Thoracic aorta (tissue), 2 donors: ENCODE results near the gene NEXN. TPM values are rescaled to one million over a fixed set of nuclear protein-coding genes. Genes with fewer than 3 reads are reported as not detected.

Source experiments
- ATAC-seq: fragments of 150-250 bp; one replicate; pipeline ENCODE4 v1.8.0; 2017; ENCODE audit warnings: low read depth; ENCODE audit not compliant: insufficient number of reproducible peaks, low FRiP score
- DNase-seq: peaks from one replicate; pipeline ENCODE4 v3.0.0-alpha.2; 2020; ENCODE audit warnings: low spot score
- H3K27ac ChIP-seq, 2 donors: fragments of 200-600 bp; sonication (generic); 1 replicate in 1 of 2; 2 replicates in 1 of 2; pipeline ENCODE4 v1.5.1; 2016; ENCODE audit warnings: mild to moderate bottlenecking in 2 of 2, moderate library complexity in 2 of 2
- H3K27me3 ChIP-seq: fragments of 200-600 bp; sonication (generic); replicated peaks from 2 replicates; pipeline ENCODE4 v1.6.0; 2016; ENCODE audit warnings: mild to moderate bottlenecking; ENCODE audit not compliant: insufficient read depth
- H3K36me3 ChIP-seq: fragments of 200-600 bp; sonication (generic); one replicate; pipeline ENCODE4 v1.5.1; 2016
- H3K4me1 ChIP-seq, 2 donors: fragments of 200-600 bp; sonication (generic); 1 replicate in 1 of 2; 2 replicates in 1 of 2; pipeline versions ENCODE4 v1.5.1 to v1.6.0; 2016; ENCODE audit warnings: low read depth in 2 of 2, mild to moderate bottlenecking in 1 of 2; ENCODE audit not compliant: control insufficient read depth in 1 of 2
- H3K4me3 ChIP-seq: fragments of 200-600 bp; sonication (generic); 2 replicates; pipeline ENCODE4 v1.5.1; 2016; ENCODE audit warnings: mild to moderate bottlenecking
- H3K9me3 ChIP-seq: fragments of 200-600 bp; sonication (generic); 2 replicates; pipeline ENCODE4 v1.5.1; 2016
- CTCF ChIP-seq: fragments of 200-600 bp; sonication (generic); IDR thresholded peaks from one replicate; pipeline ENCODE4 v1.5.1; 2019; ENCODE audit warnings: antibody characterized with exemption
- total RNA-seq, 2 donors: library from RNA; depleted of rRNA; stranded (reverse); fragments of >200 nt; gene quantifications; one replicate each; pipeline versions ENCODE4 v1.1.0 to v1.2.3, GENCODE V29; 2016

The NEXN gene
- total RNA-seq, 2 donors from 2014 or later = 116 to 120 TPM

- H3K36me3 ChIP-seq = no peaks in the 10 kb centered on the region
- no peaks in the 10 kb centered on the region for H3K27me3 ChIP-seq
These were observed 103.2 kb downstream of the NEXN start for GRCh38 chr1:77991638-77992037.

More at GRCh38 chr1:77991638-77992037, 103.2 kb downstream of the NEXN start:
- TF ChIP-seq CTCF = no peak
- Histone ChIP-seq H3K27ac (no peak overlapping the region), H3K9me3 (no peaks in the 10 kb centered on the region), H3K4me1 (peaks cover 0 to 11% of the 10 kb centered on the region in 2 donors), H3K4me3 (no peak overlapping the region)
- DNase-seq = no peak
- no peak for ATAC-seq

Other genes with a start within 250 kb of the NEXN start
- 10 to 100 TPM; 42.4 to 66.9 TPM for gene ZZZ3, start 206.0 kb upstream of the NEXN start, total RNA-seq
- 100 to 1,000 TPM in 1 of 2 donors, 10 to 100 TPM in 1; 91.3 to 122 TPM for gene USP33, start 128.8 kb upstream of the NEXN start, total RNA-seq
- gene MIGA1, start 109.0 kb upstream of the NEXN start, total RNA-seq = 10 to 100 TPM; 16.0 to 24.3 TPM
- 100 to 1,000 TPM in 1 of 2 donors, 10 to 100 TPM in 1; 73.8 to 118 TPM for gene FUBP1, start 90.4 kb downstream of the NEXN start, total RNA-seq
- 10 to 100 TPM; 41.0 to 59.8 TPM for gene DNAJB4, start 116.3 kb downstream of the NEXN start, total RNA-seq
- 1 to 10 TPM; 1.6 to 3.2 TPM for gene GIPC2, start 157.3 kb downstream of the NEXN start, total RNA-seq